GM13976 (cell line): ENCODE measurements around the gene C6orf120.

ENCODE experiments used
- DNase-seq: peaks from one replicate; pipeline ENCODE4 v3.0.0; 2012; ENCODE audit warnings: low spot score
- in situ Hi-C: fragments of 300-500 bp; cut with MboI; formaldehyde crosslinking; loops from one replicate; pipeline ENCODE4 v1.12.0; 2022; ENCODE audit warnings: low sequenced_read_pairs, mixed read lengths, inconsistent platforms; ENCODE audit not compliant: unreplicated experiment
- TF ChIP-seq, protein P1 (sequence below): IDR thresholded peaks from 2 replicates; pipeline ENCODE4 v1.5.1; 2012; ENCODE audit warnings: borderline replicate concordance, mild to moderate bottlenecking; ENCODE audit not compliant: insufficient read depth; ENCODE audit errors: extremely low read depth, missing control alignments, control extremely low read depth

Gene C6orf120

GRCh38 chr6:169707772-169708171, 5.8 kb downstream of the C6orf120 start:
- TF ChIP-seq, protein P1, sequence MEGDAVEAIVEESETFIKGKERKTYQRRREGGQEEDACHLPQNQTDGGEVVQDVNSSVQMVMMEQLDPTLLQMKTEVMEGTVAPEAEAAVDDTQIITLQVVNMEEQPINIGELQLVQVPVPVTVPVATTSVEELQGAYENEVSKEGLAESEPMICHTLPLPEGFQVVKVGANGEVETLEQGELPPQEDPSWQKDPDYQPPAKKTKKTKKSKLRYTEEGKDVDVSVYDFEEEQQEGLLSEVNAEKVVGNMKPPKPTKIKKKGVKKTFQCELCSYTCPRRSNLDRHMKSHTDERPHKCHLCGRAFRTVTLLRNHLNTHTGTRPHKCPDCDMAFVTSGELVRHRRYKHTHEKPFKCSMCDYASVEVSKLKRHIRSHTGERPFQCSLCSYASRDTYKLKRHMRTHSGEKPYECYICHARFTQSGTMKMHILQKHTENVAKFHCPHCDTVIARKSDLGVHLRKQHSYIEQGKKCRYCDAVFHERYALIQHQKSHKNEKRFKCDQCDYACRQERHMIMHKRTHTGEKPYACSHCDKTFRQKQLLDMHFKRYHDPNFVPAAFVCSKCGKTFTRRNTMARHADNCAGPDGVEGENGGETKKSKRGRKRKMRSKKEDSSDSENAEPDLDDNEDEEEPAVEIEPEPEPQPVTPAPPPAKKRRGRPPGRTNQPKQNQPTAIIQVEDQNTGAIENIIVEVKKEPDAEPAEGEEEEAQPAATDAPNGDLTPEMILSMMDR = no peak
- no peak for DNase-seq

DNA sequence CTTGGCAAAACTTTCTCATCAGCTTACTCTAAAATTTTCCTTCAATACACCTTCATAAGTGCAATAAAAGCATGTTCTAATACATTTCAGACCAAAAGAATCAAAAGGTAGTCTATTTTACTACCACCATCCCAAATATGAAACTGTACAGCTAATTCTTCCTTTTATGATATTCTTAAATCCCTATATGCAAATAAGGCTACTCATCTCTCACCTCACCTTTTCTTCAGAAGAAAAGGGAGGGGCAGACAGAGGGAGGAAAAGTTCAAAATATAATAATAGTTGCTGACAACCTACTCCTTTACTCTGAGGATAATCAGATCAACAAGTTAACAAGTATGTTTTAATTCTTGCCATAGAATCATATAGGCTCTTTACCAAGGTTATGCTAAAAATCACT, 7.4 kb downstream of the C6orf120 start:
- TF ChIP-seq, protein P1 = no peak
- in situ Hi-C loops = no loop called here

More at GRCh38 chr6:169707772-169708171, 5.8 kb downstream of the C6orf120 start:
- in situ Hi-C loops = no loop called here

DNA sequence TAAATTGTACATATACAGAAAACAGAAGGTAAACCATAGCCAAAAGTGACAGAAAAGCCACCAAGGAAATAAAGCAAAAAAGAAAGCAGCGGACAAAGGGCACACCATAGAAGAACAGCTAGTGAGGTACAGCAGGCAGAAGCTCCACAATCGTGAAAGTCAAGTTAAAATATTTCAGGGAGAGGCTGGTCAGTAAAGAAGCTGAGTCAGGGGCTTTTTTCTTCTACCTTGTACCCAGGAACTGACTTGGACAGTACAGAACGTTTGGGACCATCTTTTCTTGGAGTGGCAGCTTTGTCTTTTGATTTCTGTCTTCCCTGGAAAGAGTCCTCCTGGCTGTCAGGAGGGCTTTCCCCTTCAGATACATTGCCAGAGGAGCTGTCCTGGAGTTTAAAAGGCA, 8.1 kb downstream of the C6orf120 start:
- in situ Hi-C loops = no loop called here
- no peak for DNase-seq
- TF ChIP-seq, protein P1 = no peak

More for the DNA sequence above, 7.4 kb downstream of the C6orf120 start:
- DNase-seq = no peak

DNA sequence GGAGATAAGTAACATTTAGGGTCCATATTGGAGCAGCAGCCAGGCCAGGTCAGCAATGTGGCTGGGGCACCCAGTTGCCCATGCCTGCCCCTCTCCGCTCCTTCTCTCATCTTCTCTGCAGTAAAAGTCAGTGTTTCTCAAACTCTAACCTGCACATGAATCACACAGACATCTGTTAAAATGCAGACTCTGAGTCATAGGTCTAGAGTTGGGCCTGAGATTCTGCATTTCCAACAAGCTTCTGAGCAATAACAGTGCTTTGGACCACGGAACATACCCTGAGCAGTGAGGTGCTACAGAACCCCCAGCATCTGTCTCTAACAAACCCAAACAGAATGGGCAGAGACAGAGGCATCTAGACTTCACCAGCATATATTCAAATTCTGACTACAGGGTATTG, 12.3 kb downstream of the C6orf120 start:
- DNase-seq = no peak
- TF ChIP-seq, protein P1 = no peak
- in situ Hi-C loops = no loop called here

GRCh38 chr6:169714595-169714994, 12.7 kb downstream of the C6orf120 start:
- DNase-seq = no peak
- in situ Hi-C loops = no loop called here
- TF ChIP-seq, protein P1 = no peak

- DNase-seq = no peak
- TF ChIP-seq, protein P1 = no peak
- in situ Hi-C loops = no loop called here
Observed at GRCh38 chr6:169719117-169719516, 17.2 kb downstream of the C6orf120 start.
